GM19468 (cell line): ENCODE results near the gene ZBP1.

Source experiments
- ATAC-seq: cut with Tn5 transposase; IDR thresholded peaks from one replicate; pipeline ENCODE4 v1.9.1; 2021; ENCODE audit warnings: mild to moderate bottlenecking, moderate library complexity, moderate number of reproducible peaks; ENCODE audit not compliant: unreplicated experiment; ENCODE audit errors: extremely low read depth

ZBP1 gene, protein sequence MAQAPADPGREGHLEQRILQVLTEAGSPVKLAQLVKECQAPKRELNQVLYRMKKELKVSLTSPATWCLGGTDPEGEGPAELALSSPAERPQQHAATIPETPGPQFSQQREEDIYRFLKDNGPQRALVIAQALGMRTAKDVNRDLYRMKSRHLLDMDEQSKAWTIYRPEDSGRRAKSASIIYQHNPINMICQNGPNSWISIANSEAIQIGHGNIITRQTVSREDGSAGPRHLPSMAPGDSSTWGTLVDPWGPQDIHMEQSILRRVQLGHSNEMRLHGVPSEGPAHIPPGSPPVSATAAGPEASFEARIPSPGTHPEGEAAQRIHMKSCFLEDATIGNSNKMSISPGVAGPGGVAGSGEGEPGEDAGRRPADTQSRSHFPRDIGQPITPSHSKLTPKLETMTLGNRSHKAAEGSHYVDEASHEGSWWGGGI

DNA sequence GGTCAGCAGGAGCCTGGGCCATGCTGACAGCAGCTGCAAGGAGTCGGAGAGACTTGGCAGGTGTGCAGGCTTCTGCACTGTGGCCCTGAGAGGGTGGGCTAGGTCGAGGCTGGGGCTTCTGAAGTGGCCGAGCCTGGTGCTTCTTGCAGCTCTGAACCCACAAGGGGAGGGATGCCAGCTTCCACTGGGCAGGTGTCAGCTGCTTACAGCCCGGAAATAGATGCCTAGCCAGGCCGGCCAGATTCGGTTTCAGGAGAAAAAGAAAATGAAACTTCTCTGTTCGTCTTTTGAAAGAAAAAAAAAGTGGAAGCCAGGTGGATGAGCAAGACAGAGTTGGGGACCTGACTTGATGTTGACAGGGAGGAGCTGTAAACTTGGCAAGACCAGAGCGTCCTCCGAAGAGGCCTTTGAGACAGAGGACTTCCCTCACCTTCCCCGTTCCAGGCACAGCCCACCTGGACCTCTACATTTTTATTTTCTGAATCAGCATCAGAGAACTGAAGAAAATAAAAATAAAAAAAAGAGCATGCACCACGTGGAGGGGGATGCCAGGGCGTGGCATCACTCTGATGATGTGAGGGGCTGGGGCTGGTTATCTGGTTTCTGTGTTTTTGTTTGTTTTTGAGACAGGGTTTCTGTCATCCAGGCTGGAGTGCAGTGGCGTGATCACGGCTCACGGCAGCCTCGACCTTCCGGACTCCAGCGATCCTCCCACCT lies at the start of gene ZBP1:
TSS of gene ZBP1 (minus strand) at position 153 of the 717 bp plus-strand sequence. CDS start at position 22, 131 bp downstream.
- ATAC-seq = peak; percentile 34

DNA sequence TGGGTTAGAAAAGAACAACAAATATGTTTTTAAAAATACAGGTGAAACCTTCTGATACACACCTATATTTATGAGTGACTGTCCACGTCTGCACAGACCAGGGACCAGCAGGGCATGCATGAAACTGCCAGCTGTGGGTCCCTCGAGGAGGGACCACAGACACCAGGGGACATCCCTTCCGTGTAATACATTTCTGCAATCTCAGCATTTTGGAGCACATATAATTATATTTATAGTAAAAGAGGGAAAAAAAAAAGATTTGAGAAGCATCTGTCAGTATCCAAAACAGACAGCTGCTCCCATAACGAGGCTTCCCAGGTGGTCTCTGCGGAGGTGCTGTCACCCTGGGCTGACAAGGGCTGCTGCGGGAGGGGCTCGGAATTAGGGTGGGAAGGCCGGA lies 49.4 kb upstream of the ZBP1 start:
- ATAC-seq = no peak

DNA sequence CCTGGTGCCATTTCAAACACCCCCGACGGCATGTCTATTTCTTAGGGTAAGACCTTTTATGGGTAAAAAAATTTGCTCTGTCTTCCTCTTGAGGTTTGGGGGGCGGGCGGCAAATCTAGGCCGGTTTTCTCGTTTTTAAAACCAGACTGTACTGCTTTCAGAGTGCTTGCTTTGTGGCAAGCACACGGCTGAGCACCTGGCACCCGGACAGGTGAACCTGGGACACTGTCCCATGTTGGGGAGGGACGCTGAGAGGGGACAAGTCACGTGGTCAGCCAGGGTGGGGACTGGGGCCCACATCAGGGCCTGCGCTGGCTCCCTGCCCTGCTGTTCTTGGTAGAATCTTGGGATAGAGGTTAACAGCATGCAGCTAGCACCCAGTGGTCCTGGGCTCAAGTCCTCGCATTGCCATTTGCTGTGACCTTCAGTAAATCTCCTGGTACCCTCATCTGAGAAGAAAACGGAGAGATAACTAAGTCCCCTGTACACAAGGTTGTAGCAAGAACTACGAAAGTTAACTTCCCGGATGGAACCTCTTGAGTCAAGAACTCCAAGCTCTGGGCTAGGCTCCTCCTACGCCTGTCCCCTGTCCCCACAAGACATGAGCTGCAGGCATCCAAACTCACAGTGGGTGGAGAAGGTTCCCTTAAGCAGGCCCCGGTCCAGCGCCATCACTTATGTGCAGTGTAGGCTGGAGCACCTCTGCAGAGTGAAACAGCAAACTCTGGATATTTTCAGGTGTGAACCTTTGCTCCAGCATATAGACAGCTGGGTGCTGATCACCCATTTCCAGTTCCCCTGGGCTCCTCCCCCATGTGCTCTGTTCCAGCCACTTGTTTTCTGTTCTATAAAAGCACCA lies 47.9 kb upstream of the ZBP1 start:
- ATAC-seq = no peak

DNA sequence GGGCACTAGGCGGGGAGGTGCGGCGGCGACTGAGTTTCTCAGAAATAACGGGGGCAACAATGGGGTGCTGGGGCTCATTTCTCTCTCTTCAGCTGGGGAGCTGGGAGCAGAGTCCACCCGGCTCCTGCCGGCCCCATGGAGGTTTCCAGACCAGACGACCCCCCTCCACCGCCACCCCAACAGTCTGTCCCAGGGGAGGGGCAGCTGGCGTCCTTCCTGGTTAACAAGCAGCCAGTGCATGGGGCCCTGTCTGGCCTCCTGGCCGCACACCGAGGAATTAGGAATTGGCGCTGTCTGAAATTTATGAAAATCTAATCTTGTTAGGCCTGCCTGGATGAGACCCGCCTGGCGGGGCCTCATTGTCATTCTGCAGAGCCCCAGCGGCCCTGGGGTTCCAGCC lies 47.2 kb upstream of the ZBP1 start:
- ATAC-seq = no peak

DNA sequence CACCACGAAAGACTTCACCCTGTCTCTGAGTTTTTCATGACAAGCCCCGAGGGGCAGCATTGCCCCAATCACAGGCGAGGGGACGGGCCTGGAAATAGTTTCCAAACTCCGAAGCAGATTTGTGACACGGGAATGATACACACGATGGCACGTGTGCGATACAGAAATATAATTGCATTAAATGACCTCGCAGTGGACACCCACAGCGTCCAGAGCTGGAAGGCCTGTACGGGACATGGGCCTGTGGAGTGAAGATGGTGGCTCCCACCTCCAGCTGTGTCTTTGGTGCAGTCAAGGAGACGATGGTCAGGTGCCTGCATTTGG lies 46.6 kb upstream of the ZBP1 start:
- ATAC-seq = no peak

DNA sequence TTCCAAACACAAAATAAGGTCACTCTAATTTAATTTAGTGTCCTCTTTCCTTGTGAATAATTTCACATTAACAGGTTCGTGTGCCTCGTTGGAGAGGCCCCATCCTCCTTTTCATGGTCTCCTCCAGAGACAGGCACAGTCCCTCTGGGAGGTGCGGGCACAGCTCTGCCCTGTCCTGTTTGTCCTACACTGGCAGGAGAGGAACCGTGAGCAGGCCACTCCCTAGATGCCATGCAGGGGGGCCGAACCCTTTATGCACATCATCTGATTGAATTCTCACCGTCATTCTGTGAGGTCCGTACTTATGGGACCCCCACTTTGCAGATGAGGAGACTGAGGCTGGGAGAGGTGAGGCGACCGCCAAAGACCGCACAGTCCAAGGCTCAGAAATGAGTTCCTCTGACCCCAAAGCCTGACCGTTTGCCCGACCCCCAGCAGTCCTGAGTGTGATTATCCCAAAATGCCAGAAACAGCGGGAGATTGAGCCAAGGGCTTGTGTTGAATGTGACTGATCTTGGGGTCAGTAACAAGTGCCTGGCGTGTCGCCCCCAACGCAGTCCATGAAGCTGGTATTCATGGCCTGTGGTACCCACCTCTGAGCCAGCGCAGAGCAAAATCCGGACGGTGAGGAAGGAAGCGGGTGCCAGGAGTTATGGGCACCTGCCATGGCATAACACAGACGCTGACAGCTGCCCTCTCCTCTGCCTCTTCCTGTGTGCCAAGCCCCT lies 46.0 kb upstream of the ZBP1 start:
- no peak for ATAC-seq

DNA sequence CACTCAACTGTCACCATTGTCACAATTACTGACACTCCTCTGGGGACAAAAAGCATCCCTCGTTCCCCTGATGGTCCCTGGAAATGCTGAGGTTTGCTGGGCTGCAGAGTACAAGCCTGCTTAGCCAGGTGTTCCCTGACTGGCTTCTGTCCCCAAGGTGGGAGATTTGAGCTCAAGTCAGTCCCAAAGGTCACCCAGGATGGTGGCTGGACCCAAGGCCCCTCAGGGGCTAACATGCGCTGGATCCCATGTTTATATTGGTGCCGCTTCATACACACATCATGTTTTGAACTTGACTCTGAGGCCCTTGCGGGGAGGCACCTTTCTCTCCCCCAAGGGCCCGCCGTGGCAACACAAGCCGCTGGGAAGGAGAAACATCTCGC lies 45.4 kb upstream of the ZBP1 start:
- no peak for ATAC-seq

DNA sequence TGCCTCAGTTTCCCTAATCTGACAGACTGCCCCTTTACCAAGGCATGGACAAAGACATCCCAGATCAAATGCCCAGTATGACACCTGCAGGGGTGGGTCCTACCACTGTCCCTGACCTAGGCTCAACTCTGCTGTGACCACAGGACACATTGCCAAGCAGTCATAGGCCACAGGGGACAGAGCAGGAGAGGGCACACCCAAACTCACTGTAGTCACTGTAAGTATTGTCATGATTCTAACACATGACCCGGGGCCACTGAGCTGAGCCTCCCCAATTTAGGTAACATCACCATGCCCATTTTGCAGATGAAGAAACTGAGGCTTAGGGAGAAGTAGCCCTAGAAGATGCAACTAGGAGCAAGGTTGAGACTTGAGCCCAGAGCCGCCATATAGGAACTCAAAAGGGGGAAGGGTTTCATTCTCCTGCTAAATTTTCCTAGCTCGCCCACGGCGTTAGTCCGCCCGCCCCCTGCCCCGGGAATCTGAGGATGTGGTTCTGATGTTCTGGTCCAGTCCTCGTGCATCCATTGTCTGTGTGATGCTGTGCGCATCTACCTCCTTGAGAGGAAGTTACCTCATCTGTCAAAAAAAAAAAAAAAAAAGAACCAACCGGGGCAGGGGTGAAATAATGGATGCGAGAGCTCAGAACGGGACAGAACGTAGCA lies 44.8 kb upstream of the ZBP1 start:
- ATAC-seq = no peak

DNA sequence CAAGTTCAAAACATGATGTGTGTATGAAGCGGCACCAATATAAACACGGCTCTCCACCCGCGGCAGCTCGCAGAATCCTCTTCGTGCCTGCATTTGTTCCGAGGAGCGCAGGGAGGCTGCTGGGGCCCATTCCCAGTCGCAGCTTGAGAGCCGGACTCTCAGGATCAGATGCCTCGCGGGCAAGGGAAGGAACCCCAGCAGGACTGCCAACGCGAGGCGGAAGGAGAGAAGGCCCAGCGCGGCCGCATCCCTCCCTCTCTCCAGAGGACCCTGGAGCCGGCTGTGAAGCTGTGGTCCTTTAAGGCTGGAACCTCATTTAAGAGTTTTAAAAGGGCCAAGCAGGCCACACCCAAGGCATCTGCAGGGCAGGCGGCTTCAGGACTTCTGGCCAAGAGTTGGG lies 44.2 kb upstream of the ZBP1 start:
- ATAC-seq = no peak

DNA sequence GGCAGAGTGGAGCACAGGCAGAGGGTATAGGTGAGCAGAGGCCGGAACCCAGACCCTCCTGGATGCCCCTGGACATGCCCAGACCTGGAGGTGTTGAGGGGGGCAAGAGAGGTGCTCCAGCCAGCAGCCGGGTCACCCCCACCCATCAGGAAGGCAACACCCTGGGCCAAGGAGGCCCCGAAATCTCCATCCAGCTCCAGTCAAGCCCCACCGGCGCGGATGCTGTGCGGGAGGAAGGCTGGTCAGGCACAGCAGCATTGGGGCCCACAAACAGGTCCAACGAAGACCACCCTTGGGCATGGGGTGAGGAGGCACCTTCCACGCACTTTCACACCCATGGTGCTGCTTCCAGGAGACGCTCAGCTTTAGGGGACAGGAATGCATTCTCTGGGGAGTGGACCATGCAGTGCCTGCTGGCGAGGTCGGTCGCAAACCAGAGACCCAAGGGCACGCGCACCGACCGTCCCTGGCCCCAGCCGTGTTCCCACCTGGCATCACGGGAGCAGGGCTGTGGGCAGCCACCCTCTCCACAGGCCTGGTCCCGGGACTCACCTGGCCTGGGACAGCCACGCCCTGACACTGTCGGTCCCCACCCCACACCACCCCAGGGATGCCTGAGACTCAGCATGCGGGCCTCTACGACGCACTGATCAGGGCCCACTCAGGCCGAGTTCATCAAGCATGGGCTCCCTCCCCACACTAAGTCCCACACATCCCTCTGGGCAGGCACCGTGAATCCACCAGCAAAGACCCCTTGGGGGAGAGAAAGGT lies 43.6 kb upstream of the ZBP1 start:
- ATAC-seq = no peak

DNA sequence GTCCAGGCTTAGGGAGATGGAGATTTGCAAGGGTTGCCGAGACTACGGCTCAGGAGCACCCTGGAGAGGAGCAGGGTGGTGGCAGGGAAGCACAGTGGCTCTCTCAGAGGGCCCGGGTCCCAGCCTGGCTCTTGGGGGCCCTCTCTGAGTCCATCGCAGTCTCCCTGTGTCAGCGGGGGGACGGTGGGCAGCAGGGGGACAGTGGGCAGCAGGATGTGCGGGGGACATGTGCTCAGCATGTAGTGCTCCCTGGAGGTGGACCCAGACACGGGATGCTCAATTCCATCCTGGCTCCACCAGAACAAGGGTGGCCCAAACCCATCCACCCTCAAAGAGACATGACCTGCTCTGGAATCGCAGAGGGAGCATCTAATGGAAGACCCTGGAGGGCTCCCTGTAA lies 43.0 kb upstream of the ZBP1 start:
- no peak for ATAC-seq

DNA sequence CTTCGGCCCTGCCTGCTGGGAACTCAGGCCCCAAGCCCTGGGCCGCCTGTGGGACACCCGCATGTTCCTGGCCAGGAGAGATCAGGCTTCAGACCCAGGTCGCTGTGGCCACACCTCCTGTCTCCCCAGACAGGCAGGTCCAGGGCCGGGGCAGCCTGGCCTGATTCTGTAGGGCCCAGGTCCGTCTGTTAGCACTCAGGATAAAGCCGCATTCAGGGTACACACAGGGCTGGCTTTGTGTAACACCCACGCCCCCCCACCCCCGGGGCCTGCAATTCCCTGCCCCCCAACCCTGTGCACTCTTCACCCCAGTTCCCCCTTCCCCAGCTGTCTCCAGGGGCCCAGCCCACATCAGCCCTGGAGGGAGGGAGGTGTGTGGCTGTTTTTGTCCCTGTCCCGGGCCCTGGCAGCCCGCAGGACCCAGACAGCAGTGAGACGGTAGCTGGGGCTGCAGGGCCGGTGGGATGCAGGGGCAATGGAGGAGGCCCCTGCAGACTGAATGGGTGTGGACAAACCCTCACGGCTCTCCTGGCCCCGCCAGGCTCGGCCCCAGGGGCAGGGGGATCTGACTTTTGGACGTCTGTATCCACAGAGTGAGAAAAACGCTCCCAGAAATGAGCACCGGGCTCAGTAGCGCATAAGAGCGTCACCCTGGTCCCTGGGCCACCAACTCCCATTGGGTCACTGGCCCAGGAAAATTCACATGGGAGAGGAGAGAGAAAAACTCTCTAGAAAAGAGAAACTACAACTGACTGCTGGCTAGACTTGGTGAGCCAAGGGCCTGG lies 42.4 kb upstream of the ZBP1 start:
- ATAC-seq = no peak

DNA sequence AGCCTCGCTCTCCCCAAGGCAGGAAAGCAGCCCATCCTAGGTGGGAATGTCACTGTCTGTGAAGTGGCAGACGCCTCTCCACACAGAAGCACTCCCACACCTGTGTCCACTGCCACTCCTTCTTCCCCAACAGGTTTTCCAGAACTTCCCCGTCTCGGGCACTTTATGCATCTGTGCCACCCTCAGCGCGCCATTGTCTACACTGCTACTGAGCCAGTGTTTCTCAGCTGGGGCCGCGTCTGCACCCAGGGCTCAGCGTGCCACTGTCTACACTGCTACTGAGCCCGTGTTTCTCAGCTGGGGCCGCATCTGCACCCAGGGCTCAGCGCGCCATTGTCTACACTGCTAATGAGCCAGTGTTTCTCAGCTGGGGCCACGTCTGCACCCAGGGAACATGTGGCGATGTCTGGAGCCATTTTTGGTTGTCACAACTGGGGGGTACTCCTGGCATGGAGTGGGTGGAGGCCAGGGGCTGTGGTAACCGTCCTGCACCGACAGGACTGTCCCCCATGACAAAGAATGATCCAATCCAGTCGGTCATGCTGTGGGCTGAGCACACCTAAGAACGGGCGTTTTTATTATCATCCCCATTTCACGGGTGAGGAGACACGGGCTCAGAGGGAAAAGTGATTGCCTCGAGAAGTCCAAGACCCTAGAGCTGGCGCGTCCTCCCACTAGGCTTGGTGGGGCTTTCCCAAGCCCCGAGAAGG lies 41.7 kb upstream of the ZBP1 start:
- ATAC-seq = no peak

DNA sequence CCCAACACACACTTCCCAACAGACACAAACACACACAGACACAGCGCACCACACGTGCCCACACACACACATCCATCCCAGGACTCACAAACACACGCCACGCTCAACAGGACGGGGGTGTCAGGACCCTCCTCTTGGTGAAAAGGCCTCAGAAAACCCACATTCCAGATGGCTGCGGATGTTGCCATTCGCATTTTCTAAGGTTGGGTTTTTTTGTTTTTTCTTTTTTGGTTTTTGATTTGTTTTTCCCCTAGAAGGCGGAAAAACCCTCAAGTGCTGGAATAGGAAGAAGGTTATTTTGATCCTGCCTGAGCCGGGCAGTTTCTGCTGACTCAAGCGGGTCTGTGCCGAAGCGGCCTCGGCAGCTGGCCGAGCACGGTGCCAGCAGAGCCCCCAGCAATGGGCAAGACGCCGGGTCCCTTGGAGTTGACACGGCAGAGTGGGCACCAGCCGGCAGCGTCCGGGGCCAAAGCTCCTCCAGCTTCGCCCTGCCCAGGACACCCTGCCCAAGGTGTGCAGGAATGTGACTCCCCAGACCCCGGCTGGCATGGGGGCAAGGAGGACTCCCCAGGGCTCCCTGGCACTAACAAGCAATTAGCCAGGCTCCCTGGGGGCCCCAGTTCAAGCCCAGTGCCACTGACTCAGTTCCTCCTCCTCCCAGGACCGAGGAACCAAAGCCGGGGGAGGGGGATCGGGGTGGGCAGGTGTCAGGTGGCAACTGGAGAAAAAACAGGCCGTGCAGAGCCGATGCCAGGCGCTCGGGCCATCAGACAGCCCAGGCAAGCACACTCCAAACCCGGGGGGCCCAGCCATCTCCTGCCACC lies 40.9 kb upstream of the ZBP1 start:
- ATAC-seq = no peak

DNA sequence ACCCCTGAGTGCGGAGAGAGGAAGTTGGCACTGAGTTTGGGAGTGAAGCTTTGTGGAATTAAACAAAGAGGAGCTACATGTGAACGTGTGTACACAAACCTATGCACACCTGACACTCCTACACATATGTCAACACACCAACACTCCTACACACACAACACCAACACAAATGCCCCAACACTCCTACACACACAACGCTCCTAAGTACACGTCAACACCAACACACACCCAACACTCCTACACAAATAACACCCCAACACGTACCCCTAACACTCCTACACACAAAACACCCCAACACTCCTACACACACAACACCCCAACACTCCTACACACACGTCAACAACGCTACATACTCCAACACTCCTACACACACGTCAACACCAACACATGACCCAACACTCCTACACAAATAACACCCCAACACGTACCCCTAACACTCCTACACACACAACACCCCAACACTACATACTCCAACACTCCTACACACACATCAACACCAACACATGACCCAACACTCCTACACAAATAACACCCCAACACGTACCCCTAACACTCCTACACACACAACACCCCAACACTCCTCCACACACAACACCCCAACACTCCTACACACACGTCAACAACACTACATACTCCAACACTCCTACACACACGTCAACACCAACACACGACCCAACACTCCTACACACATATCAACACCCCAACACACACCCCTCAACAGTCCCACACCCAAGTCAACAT lies 40.1 kb upstream of the ZBP1 start:
- no peak for ATAC-seq

DNA sequence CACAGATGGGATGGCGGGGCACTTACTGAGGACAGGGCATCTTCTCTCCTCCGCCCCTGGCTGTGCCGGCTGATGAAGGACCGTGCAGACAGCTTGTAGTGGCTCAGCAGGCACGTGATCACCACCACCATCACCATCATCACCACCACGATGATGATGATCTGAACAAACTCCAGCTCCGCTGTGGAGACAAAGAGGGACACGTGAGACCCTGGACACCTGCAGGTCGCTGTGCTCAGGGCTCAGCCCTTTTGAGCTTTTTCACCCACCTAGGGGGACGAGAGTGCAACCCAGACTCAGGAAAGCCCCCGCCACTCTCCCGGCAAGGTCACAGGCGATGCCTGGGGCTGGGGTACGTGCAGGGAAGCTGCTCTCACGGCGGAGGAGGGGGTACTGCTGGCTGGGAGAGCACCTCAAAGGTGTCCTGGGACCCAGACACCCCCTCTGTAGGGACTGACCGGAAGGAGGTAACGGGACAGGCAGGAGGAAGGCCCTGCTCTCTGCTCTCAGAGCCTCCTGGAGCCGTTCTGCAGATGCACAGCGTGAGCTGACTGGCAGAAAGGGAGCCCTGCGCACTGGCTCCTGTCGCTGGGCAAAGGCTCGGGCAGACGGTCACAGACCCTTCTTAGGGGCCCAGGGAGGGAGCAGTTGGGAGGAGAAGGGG lies 39.4 kb upstream of the ZBP1 start:
- ATAC-seq = no peak
